Epithelial cell of proximal tubule (primary cell): ENCODE results near the gene CD70. TPM values are rescaled to one million over a fixed set of nuclear protein-coding genes. Genes with fewer than 3 reads are reported as not detected.
"Not testable (repeated sequence)": the region's sequence is repeated elsewhere in the genome, so short reads cannot be mapped to it uniquely, and the experiment has no call there.

Experiments
- DNase-seq: peaks from one replicate; pipeline ENCODE4 v3.0.0-alpha.2; 2011; ENCODE audit warnings: low read depth
- H3K4me3 ChIP-seq: 2 replicates; pipeline ENCODE4 v1.5.1; 2011; ENCODE audit warnings: low read depth, mild to moderate bottlenecking, low read length
- total RNA-seq: library from RNA; depleted of rRNA; stranded (reverse); fragments of >200 nt; gene quantifications from 2 replicates; pipeline ENCODE4 v1.2.3, GENCODE V29; 2015
- TF ChIP-seq, protein P1 (sequence below): conservative IDR thresholded peaks from 2 replicates; pipeline ENCODE4 v1.5.1; 2012; ENCODE audit warnings: low read depth, mild to moderate bottlenecking, low read length

The CD70 gene
- total RNA-seq, 1 donor from 2014 or later, result 6.8 TPM

DNA sequence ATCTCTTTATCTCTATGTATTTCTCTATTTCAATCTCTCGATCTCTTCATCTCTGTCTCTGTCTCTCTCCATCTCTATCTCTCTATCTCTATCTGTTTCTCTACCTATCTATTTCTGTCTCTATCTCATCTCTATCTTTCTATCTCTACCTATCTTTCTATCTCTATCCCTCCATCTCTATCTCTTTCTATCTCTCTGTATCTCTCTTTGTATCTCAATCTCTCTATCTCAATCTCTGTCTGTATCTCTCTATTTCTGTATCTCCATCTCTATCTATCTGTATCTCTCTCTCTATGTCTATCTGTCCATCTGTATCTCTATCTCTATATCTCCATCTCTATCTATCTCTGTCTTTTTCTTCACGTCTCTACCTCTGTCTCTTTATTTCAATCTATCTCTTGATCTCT is 34.9 kb downstream of the CD70 start:
- TF ChIP-seq, protein P1, sequence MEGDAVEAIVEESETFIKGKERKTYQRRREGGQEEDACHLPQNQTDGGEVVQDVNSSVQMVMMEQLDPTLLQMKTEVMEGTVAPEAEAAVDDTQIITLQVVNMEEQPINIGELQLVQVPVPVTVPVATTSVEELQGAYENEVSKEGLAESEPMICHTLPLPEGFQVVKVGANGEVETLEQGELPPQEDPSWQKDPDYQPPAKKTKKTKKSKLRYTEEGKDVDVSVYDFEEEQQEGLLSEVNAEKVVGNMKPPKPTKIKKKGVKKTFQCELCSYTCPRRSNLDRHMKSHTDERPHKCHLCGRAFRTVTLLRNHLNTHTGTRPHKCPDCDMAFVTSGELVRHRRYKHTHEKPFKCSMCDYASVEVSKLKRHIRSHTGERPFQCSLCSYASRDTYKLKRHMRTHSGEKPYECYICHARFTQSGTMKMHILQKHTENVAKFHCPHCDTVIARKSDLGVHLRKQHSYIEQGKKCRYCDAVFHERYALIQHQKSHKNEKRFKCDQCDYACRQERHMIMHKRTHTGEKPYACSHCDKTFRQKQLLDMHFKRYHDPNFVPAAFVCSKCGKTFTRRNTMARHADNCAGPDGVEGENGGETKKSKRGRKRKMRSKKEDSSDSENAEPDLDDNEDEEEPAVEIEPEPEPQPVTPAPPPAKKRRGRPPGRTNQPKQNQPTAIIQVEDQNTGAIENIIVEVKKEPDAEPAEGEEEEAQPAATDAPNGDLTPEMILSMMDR, result no peak
- H3K4me3 ChIP-seq, result no peak overlapping the region
- no peak for DNase-seq

DNA sequence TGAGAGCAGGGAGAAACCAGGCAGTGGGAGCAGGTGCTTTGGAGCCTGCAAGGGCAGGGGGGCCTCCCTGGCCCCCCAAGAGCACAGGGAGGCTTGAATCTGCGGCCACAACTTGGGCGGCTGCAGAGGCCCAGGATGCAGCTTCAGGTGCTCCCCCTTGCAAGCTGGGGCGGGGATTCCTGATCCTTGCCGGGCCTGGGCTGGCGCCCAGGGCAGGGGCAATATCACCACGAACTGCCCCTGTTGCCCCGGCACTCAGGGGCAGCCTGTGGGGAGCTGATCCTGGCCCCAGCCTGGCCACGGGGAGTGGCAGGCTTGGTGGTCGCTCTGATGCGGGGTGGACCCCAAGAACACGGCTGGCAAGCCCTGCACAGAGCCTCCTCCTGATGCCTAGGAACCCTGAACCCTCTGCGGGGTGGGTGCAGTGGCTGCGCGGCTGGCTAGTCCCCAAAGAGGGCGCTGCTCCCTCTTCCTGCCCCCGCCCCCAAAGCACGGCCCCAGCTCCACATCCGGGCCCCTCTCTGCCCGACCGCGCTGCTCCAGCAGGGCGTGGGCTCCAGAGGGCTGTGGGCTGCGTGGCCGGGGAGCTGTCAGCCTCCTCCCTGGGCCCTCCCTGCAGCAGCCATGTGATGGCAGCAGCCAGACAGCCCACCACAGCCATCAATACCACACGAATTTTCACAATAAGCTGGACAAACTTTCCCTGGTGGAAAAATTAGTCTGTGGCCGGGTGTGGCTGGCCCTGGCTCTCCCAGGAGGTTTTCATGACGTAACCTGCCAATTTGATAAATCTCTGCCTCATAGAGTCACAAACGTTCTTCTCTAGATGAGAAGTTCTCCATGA is 39.1 kb downstream of the CD70 start:
- TF ChIP-seq, protein P1, result no peak
- DNase-seq, result no peak
- no peak overlapping the region for H3K4me3 ChIP-seq

GRCh38 chr19:6551091-6551490 is 39.9 kb downstream of the CD70 start:
- H3K4me3 ChIP-seq, result no peak overlapping the region
- no peak for DNase-seq
- TF ChIP-seq, protein P1, result no peak

DNA sequence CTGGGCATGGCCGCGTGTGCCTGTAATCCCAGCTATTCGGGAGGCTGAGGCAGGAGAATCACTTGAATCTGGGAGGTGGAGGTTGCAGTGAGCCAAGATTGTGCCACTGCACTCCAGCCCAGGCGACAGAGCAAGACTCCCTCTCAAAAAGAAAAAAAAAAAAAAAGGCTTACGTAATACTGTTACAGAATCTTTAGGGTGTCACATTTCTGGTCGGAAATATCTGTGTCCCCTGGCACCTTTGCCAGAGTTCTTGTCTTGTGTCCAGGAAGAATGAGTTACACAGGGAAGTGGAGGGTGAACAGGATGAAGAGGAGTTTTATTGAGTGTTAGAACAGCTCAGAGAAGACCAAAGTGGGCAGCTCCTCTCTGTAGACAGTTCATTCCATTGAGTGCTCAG is 40.3 kb downstream of the CD70 start:
- not testable (repeated sequence) for DNase-seq, H3K4me3 ChIP-seq

DNA sequence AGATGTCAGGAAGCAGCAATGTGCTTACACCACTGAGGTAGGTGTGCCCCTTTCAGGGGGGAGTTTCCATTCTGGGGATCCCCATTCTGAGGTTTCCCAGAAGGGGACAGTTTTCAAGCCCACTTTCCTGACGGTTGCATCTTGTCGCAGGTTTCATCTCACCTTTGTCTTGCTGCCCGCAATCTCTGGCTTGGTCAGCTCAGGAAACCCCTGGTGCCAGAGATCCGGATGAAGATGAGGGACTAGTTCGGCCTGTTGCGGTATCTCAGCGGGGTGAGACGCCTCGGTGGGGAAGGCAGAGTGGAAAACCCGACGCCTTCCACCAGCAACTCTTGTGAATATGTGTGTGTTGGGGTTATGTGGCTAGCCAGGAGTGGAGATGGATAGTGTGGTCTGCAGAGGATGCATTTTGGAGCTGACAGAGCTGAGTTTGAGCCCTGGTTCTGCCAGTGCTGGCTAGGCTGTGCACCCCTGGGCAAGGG is 47.0 kb downstream of the CD70 start:
- DNase-seq, result no peak
- H3K4me3 ChIP-seq, result no peak overlapping the region

GRCh38 chr19:6540918-6541689 is 49.8 kb downstream of the CD70 start:
- no peak overlapping the region for H3K4me3 ChIP-seq
- no peak for DNase-seq
- TF ChIP-seq, protein P1, result no peak

More for the DNA sequence above, 47.0 kb downstream of the CD70 start:
- TF ChIP-seq, protein P1, result no peak

DNA sequence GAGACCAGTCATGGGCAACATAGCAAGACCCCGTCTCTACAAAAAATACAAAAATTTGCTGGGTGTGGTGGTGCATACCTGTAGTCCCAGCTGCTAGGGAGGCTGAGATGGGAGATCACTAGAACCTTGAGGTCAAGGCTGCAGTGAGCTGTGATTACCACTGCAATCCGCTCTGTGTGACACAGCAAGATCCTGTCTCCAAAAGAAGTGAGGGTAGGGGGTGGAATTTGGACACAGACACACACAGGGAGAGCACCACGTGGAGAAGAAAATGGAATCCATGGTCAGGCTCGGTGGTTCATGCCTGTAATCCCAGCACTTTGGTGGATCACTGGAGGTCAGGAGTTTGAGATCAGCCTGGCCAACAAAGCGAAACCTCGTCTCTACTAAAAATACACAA is 51.4 kb downstream of the CD70 start:
- TF ChIP-seq, protein P1, result no peak
- no peak overlapping the region for H3K4me3 ChIP-seq
- no peak for DNase-seq
